Hematopoietic multipotent progenitor cell treated with erythropoietin and hydrocortisone succinate and interleukin-3 and kit ligand, for 17 days (in vitro differentiated cells): ENCODE measurements around the gene DCLK3.
A peak's percentile ranks its signal among the peaks of the same experiment; 100 is the strongest.

Source experiments
- DNase-seq: peaks from one replicate; pipeline ENCODE4 v3.0.0-alpha.2; 2015; ENCODE audit warnings: low spot score

The DCLK3 gene

DNA sequence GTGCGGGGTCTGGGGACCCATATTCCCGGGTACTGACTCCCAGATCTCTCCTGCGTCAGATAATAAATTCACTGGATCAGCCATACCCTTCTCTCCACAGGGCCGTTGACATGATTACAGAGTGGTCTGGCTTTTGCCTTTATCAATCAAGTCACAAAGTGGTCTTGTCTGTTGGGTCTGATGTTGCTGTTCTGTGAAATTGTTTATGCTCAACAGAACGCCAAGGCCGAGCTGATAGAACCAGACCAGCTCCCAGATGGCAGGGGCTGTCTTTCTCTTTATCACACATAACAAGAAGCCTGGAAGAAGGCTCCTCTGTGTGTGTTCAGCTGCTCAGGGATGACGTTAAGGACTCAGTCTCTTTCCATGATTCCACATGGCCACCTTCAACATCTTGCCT, 751 bp upstream of the DCLK3 start:
- DNase-seq: no peak

DNA sequence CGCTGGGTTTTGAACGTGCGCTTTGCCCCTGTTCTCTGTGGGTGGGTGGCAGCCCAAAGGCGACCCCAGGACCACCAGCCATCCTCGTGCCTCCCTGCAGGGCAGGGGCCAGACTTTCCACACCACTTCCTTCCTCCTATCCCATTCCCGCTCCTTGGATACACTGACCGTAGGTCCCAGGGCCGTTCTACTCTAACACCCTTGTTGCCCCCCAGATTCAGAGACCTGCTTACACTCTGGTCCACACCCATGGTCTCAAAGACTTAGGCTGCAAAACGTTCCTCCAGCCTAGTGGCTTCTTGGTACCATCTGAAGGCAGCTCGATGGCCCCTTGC, 318 bp upstream of the DCLK3 start:
- DNase-seq: no peak

DNA sequence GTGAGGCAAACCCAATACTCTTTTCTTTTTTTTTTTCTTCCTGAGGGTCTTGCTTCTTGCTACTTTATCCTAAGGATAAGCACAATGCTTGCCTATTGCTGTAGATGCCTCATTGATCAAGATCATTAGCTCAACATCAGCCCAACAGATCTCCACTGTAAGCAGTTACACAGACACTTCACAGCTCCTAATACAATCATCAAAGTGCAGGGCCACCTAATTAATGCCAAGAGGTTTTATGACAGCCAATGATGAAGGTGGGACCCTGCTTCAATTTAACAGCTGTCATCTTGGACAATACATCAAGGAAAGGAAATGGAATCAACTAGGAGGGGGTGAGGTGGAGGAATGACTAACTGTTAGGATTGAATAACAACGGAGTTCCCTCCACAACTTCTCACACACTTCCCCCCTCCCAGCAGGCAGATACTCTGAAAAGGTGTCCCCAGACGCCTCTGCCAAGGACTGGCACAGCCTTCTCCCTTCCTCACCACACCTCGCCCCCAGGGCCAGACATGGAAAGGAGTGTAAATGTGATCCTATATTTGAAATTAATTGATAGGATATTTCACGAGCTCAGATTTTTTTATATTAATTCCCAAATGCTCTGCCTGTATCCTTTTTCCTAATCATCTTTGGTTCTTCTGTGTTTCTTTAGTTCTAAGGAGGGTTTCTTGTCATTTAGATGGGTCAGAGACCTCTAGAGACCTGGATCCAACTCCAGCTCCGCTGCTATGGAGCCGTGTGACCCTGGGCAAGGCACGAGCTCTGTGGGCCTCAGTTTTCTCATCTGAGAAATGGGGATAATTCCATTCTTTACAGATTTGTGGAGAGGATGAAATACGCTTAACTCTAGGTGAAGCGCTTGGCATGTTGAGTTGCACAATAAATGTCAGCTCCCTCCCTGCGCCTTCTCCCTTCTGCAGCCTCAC, 1.2 kb downstream of the DCLK3 start:
- no peak for DNase-seq

DNA sequence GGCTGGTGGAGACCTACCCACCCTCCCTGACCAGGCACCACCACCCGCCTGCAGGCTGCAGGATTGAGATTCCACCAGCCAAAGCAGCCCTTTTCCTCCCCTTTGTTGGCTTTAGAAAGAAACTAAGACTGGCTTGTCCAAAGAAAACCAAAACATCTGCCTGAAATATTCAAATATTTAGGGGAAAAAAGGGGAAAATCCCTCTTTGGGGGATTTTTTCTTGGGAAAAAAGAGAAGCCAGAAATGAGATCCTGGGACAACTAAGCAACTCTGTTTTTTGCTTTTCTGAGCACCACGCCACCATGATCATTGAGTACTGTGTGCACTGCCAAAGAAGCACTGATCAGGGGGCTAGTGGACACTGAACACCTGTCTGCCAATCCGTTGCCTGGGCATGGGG, 2.6 kb downstream of the DCLK3 start:
- no peak for DNase-seq

DNA sequence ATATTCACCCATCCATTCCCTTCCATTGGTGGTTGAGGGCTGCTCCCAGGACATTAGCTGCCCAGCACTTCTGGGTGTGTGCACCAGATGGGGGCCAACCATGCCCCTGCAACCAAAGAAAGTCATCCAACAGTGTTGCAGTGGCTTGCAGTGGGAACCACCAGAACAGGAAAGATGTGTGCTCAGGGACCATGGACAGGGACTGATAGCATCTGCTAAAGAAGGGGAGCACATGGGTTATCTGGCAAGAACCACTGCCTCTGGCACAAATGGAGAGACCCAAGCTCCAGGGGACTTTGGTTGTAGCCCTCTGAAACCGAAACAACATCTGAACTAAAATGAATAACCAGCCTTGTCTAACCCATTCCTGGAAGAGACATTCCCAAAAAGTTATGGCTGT, 8.1 kb downstream of the DCLK3 start:
- no peak for DNase-seq

DNA sequence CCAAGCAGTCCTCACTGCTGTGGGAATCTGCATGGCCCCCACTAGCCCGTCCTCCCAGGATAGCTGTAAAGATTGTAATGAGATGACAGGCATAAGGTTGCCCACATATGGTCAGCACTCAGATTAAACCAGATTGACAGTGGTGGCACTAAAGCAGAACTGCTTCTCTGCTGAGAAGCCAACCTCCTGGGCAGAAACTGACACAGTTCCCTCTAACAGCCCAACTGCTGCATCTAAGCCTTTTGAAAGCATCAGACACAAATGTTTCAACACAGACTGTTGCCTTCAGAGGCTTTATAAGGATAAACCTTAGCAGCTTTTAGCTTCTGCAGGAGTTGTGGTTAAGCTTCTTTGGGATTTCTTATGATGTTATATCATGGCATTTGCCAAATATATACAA, 13.0 kb downstream of the DCLK3 start:
- DNase-seq: no peak

DNA sequence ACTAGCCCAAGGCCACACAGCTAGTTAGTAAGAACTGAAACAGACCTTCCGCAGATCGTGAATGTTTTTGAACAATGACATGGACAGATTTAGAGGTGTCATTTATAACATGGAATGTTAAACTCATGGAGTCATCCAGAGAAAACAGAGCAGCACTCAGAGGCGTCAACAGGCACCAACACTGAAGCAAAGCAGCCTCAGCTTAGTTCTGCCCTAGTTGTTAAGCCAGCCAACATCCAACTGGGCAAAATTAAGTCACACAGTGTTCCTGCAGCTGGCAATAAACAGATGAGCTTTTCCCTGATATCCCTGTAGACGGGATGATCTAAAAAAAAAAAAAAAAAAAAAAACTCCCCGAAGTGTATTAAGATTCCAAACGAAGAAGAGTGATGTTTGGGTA, 13.6 kb downstream of the DCLK3 start:
- no peak for DNase-seq

DNA sequence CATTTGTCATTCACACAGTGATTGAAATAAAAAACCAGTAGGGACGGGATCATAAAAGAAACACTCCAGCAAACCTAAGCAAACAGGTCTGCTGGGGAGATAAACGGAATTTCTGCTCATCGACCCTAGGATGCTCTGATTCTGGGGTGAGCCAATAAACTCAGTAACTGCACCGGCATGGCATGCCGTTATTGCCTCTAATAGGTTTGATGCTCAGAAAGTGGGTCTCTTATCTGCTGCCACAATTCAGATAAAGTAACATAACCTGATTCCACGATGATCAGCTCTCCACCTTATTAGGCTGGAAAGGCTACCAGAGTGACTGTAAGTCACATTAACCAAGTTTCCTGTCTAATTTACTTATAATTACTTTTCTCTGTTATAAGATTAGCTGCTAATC, 19.6 kb downstream of the DCLK3 start:
- DNase-seq: no peak

DNA sequence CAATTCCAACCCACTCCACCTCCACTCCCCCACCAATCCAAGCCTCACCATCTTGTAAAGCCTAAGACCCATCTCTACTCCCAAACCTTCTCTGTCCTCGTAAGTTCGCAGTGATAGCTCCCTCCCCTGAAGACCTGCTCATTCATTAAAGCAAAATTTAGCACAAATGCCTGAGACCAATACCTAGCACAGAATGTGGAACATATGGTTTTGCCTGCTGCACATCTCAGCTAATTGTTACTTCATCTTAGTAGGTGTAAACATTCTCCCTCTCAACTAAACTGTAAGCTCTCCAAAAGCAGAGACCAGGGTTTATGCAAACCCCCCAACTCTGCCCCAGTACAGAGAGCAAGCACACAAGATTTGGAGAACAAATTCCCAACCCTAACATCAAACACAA, 20.5 kb downstream of the DCLK3 start:
- no peak for DNase-seq

DNA sequence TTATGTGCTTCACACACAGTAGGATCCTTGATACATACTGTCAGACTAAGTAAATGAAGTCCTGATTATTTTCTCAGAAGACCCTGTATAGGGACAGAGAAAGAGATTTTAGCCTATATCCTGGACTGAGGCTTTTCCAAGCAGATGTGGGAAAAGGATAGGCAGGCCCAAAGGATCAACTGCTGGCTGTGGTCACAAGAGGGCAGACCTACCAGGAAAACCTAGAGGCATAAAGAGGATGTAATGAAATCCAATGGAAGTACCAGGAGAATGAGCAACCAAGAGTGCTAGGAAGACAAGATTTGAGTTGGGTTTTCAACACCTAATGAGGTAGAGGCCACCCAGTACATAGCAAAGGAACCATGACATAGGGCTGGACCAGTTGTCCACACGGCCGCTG, 23.1 kb downstream of the DCLK3 start:
- no peak for DNase-seq

DNA sequence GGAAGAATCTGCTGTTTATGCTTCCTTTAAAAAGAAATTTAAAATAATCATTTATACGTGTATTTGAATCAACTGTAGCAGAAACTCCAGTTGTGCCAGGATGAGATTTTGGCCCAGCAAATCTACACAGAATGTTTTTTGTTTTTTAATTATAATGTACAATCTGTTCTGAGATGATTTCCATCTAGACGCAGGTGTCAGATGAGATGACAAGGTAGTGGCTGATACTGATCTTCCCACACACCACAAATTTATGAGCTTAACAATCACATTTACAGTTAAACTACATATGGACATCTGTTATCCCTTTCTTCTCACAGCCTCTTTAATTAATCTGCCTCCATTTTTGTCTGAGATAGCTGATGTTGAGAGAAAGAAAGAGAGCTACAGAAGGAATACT, 23.6 kb downstream of the DCLK3 start:
- DNase-seq: no peak

DNA sequence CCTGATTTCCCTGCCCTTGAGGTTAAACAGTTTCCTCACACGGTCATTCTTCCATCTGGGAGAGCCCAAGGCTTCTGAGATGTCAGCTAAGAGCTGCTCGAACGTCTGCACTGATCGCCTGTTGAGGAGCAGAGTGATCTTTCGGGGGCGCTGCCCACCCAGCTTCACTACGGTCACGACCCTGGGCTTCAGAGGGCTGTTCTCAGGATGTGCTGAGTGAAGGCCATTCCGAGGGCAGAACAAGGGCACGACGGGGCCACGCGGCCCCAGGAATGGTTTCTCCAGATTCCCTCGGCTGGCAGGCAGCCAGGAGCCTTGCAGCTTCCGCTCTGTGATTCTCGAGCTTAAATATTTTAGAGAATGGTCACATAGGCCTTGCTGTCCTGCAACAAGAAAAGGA, 25.7 kb downstream of the DCLK3 start:
- no peak for DNase-seq

DNA sequence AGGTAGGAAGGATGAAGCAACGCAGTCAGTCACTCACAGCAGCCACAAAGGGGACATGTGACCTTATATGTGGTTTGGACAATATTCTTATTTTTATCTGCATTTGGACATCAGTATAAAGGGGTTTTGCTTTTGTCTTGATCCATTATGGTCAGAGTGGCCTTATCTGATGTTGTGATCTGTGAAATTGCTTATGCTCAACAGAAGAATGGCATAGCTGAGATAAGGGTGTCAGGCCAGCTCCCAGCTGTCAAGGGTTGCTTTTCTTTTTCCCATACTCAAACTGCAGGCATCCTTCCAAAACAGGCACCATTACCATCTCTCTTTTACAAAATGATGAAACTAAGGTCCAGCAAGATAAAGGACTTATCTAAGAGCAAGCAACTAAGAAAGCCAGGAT, 28.1 kb downstream of the DCLK3 start:
- no peak for DNase-seq

DNA sequence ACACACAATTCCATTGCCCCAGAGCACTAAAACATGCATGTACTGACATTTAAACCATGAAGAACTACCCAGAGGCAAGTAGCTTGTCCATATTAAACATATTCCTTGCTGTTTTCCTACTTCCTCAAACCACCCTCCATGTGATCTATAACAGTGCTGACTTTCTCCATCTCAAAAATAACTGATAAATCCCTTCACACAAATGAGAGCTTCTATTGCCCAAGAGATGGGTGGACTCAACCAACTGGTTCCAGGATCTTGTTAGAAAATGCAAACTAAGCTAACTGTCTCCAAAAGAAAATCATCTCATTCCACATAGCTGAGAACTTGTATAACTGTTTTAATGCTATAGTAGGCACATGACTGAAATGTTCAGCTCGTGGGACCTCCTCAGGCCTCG, 29.6 kb downstream of the DCLK3 start:
- DNase-seq: no peak

DNA sequence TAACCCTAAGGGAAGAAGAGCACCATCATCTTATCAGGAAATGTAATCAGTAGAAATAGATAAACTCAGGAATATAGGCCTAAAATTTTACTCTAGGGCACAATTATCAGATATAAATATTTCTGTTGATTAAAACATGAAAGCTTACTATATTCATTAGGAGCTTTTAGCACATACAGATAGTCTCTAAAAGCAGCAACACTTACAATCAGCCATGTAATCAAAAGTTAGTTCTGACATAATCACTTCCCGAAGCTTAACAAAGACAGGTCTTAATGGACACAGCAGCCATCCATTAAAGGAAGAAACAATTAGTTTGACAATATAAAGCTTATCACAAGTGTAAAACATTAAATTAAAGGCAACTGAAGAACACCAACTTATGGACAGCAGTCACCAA, 30.6 kb downstream of the DCLK3 start:
- DNase-seq: no peak

DNA sequence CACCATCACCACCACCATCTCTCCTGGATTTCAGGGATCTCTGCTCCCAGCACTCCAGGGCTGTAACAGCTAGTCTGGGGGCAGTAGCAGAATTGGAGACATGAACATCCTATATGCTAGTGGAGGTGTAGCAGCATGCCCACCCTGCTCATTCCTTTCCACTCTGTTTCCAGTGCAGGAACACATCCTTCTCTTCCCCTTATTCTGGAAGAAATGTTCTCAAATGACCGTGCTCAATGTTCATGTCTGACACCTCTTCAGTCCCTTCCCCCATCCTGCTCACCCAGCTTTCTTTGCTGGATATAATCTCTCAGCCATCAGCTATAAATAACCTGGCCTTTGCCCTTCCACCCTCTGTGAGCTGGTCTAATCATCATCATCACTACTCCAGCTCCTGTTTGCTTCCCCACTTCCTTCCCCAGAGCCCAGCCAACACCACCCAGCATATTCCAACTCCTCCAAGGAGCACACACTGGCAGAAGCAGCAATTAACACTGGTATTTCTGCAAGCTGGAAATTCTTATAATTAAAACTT, 31.1 kb downstream of the DCLK3 start:
- DNase-seq: no peak

DNA sequence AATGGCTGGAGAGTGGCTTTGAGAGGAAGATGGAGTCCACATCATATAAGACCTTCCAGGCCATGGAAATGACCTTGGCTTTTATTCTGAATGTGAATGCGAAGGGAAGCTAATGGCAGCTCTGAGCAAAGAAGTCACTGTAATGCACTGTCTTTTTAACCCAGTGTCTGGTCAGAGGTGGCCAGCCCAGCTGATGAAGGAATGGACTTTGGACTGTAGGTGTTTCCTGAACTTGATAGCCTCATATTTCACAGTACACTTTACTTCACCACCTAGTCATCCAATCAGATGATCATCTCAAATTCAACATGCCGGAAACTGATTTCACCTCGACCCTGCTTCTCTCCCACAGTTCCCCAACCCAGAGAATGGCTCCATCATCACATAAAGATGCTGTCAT, 33.4 kb downstream of the DCLK3 start:
- no peak for DNase-seq

DNA sequence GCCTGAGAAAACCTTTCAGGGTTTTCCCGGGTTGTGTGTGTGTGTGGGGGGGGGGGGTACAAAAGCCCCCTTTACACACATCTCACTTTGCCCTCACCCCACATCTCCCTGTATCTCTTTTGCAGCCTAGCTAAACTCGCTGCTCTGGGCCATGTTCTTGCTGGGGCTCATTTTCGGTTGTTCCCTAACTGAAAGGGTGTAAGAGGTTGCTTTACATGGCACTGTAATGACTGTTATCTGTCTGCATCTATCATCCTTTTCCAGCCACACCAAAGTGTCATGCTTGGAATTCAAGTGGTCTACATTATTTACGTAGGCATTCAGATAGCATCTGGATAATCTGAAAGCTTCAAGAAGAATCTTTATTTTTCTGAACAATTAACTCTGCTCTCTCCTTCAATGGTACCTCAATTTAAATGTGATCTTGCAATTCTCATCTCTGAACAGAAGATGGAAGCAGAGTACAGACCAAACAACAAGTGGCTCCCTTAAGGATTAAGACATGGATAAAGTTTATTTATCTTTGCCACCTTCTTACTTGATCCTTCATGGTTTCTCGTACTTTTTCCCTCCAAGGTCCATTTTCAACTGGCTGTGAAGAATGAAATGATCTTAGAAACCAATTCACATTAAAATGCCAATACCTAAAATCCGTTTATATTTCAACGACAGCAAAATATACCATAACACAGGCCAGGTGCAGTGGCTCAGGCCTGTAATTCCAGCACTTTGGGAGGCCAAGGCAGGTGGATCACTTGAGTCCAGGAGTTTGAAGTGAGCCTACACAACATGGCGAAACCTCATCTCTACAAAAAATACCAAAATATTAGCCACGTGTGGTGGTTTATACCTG, 34.9 kb downstream of the DCLK3 start:
- DNase-seq: peak; percentile 55

DNA sequence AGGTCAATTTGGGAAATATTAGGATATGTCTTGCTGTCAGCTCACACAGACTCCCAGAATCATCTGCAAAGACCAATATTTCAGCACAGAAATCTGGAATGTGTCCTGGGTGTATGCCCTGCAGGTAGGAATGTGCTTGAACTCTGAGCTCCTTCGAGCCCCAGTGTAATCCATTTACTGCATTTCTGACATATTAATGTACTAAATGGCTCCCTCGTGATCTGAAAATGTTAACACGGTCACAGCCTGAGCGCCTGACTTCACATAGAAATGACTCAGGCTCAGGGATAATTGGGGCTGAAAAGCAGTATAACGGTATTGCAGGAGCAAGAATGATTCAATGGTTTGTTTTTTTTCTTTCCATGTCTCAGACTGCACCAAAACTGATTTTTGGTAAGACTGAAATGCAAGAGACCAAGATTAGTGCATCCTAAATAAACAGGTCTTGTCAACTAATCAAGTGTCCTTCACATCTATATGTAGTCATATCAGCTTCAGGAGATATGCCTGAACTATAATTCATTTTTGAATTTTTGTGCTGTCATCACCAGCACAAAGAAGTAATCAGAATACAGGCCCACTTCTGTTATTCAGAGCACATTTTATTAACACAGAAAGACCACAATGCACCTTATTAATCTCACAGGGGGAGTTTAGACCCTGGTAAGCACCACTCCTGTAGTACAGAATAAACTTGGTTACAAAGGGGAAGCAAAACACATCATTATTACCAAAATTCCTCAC, 49.8 kb downstream of the DCLK3 start:
- DNase-seq: no peak

DNA sequence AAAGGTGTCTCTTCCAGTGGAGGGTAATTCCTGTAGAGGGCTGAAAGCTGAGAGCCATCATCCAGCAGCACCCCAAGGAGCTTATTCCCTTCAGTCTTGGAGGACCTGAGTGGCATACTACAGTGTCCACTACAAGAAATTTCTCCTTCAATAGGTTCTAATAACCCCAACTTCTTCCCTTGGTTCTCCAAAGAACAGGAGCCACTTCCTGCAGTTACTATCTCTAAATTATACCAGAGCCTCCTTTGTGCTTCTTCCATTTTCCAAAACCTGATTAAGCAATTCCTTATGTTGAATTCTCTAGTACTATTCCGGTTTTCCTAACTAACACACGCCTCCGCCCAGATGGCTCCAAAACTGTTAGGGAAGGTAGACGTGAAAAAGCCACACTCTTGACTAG, 50.4 kb downstream of the DCLK3 start:
- DNase-seq: no peak

DNA sequence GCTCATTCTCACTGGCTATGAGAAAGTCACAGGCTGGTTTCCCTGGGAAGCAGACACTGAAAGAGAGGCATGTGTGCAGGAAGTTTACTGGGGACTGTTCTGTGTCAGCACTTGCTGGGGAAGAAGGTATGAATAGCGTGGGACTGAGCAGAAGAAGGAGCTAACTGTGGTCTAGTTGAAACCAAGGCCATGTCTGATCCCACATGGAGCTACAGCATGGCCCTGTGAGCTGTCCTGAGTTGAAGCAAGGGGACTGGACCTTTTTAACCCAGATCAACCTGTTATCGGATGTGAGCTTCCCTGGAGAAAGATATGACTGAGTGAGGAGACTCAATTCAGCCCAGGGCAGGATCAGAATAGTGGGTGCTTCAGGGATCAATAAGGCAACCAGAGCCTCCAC, 53.7 kb downstream of the DCLK3 start:
- no peak for DNase-seq

DNA sequence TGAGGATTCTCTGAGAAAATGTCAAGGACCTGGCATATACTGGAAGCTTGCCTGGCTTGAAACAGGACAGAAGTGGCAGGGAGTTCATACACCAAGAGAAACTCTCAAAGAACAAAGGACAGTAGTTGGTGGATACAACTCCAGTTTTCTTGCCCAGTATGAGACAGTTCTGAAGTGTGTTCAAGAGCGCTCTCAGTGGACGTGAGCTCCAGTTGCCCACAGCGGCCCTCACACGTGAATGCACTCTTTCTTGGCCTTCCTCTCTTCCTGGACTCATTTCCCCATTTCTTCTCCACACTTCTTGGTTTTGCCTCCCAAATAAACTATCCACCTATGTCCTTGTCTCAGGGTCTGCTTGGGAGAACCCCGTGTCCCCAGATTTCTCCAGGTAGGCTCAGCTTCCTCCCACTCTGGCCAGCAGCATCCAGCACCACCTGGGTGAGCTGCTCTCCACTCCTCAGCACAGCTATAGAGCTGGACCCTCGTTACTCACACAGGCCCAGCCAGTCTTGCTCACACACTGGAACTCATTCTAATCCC, 54.5 kb downstream of the DCLK3 start:
- DNase-seq: no peak
